ENCODE results near the gene MB21D2.

GRCh38 chr3:192844836-192845525 lies 72.7 kb downstream of the MB21D2 start:
- no peak for TF ChIP-seq CTCF (conservative IDR thresholded peaks at IDR 0.05; ENCODE audit: low read length)
- no peak for TF ChIP-seq EZH2phosphoT487 (IDR thresholded peaks at IDR 0.05; ENCODE audit: borderline replicate concordance)

Measured in Loucy (cell line).